Calu3 (cell line): Measurements from ENCODE around the gene CBY1. TPM values are rescaled to one million over a fixed set of nuclear protein-coding genes. Genes with fewer than 3 reads are reported as not detected.

Experiments used
- BruUV-seq: library from RNA; stranded (reverse); fragments of 400-500 nt; replicated peaks from 2 replicates; lab custom pipeline; 2021; lab: Mats Ljungman, UMichigan
- CTCF ChIA-PET: fragments of 300-600 bp; sonication (Branson Sonifier 250); formaldehyde crosslinking; loops from one replicate; lab custom pipeline; 2022; ENCODE audit warnings: antibody characterized with exemption; lab: Charles Lee
- DNase-seq: peaks from one replicate; pipeline ENCODE4 v3.0.0; 2022
- H3K27ac Mint-ChIP-seq: one replicate; pipeline ENCODE4 v1.8.0; 2022; ENCODE audit warnings: mixed read lengths; ENCODE audit not compliant: unreplicated experiment
- H3K27me3 Mint-ChIP-seq: one replicate; pipeline ENCODE4 v1.8.0; 2022; ENCODE audit warnings: mixed read lengths; ENCODE audit not compliant: unreplicated experiment
- H3K36me3 Mint-ChIP-seq: one replicate; pipeline ENCODE4 v1.8.0; 2022; ENCODE audit warnings: mild to moderate bottlenecking, moderate library complexity, mixed read lengths; ENCODE audit not compliant: insufficient read depth, unreplicated experiment
- H3K4me1 Mint-ChIP-seq: one replicate; pipeline ENCODE4 v1.8.0; 2022; ENCODE audit warnings: mild to moderate bottlenecking, low read depth, mixed read lengths; ENCODE audit not compliant: unreplicated experiment
- H3K4me3 Mint-ChIP-seq: one replicate; pipeline ENCODE4 v1.8.0; 2022; ENCODE audit warnings: mild to moderate bottlenecking, low read depth, moderate library complexity, mixed read lengths; ENCODE audit not compliant: unreplicated experiment
- H3K9me3 Mint-ChIP-seq: one replicate; pipeline ENCODE4 v1.8.0; 2022; ENCODE audit warnings: low read depth, mixed read lengths; ENCODE audit not compliant: unreplicated experiment
- intact Hi-C: fragments of 100-400 bp; cut with micrococcal nuclease; formaldehyde crosslinking; loops from one replicate; pipeline ENCODE4 v1.10.0; 2022; ENCODE audit not compliant: unreplicated experiment
- total RNA-seq: library from RNA; stranded (reverse); gene quantifications from 2 replicates; pipeline ENCODE4 v1.2.3, GENCODE V29; 2022
- TF ChIP-seq, protein P1 (sequence below): fragments of 200-600 bp; IDR thresholded peaks from one replicate; pipeline ENCODE4 v1.8.0; 2022; ENCODE audit warnings: antibody characterized with exemption; ENCODE audit not compliant: unreplicated experiment

The CBY1 gene
- total RNA-seq, 1 experiment from 2014 or later = 40.9 TPM

GRCh38 chr22:38712486-38713207 is 56.2 kb downstream of the CBY1 start:
- Mint-ChIP-seq H3K4me1 (peaks cover 69% of the 10 kb centered on the region), H3K9me3 (no peaks in the 10 kb centered on the region), H3K27ac (no peak overlapping the region), H3K27me3 (no peaks in the 10 kb centered on the region), H3K36me3 (peaks cover 39% of the 10 kb centered on the region), H3K4me3 (no peak overlapping the region)
- no TSS peak for BruUV-seq
- DNase-seq = no peak
- intact Hi-C loops = no loop called here
- TF ChIP-seq, protein P1, sequence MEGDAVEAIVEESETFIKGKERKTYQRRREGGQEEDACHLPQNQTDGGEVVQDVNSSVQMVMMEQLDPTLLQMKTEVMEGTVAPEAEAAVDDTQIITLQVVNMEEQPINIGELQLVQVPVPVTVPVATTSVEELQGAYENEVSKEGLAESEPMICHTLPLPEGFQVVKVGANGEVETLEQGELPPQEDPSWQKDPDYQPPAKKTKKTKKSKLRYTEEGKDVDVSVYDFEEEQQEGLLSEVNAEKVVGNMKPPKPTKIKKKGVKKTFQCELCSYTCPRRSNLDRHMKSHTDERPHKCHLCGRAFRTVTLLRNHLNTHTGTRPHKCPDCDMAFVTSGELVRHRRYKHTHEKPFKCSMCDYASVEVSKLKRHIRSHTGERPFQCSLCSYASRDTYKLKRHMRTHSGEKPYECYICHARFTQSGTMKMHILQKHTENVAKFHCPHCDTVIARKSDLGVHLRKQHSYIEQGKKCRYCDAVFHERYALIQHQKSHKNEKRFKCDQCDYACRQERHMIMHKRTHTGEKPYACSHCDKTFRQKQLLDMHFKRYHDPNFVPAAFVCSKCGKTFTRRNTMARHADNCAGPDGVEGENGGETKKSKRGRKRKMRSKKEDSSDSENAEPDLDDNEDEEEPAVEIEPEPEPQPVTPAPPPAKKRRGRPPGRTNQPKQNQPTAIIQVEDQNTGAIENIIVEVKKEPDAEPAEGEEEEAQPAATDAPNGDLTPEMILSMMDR = no peak
- CTCF ChIA-PET = no interaction called here

DNA sequence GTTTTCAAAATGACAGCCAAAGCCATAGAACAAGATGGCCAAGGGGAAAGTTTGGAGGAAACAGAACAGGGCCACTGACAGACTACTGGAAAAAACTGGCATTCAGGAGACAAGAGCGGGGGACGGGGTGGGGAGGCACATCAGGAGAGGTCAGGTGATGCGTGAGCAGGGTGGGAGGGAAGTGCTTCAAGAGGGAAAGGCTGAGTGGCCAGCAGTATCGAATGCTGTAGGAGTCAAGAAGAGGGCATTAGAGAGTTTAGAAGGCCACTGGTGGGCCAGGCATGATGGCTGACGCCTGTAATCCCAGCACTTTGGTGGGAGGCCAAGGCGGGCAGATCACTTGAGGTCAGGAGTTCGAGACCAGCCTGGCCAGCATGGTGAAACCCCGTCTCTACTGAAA is 57.5 kb downstream of the CBY1 start:
- peaks cover 68% of the 10 kb centered on the region for H3K4me1 Mint-ChIP-seq
- CTCF ChIA-PET = no interaction called here
- BruUV-seq = no TSS peak
- no peaks in the 10 kb centered on the region for H3K27me3 Mint-ChIP-seq
- H3K36me3 Mint-ChIP-seq = peaks cover 42% of the 10 kb centered on the region
- no peak for DNase-seq
- TF ChIP-seq, protein P1 = no peak
- H3K27ac Mint-ChIP-seq = peak overlapping the region; percentile 16
- no peaks in the 10 kb centered on the region for H3K9me3 Mint-ChIP-seq
- H3K4me3 Mint-ChIP-seq = no peak overlapping the region
- intact Hi-C loops = no loop called here

DNA sequence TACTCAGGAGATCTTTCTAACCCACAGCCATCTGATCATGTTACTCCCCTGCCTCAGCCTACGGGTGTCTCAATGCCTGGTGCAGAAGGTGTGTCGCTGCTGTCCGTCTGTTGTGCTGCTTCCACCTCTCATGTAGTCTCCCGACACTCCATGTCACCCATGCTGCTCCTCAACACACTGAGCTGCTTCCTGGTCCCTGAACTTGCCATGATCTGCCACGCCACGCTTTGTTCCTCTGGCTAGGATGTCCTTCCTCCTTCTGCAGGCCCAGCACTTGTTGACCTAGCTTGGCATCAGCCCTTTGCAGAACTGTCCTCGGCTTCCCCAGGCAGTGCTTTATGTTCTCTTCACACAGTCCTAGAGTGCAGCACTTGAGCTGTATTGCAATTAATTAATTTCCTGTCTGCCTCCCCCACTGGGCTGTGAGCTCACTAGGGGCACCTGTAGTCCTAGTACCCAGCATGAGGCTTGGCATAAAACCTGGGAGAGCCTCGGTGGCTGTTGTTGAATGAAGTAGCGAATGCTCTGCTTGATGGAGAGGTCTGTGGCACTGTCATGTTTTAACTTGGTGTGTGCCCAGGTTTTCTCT is 58.8 kb downstream of the CBY1 start:
- TF ChIP-seq, protein P1 = no peak

DNA sequence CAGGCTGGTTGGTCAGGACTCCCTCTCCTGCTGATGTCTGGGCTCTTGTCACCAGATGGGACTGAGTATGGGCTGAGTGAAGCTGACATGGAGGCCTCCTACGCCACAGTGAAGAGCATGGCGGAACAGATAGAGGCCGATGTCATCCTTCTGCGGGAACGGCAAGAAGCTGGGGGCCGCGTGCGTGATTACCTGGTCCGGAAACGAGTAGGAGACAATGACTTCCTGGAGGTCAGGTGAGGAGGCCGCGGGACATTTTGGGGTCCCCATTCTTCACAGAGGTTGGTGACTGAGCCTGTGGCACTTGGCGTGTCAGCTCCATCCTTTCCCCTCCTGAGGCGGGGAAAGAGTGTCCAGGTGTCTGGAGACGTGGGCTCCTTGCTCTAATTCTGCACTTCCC is 59.4 kb downstream of the CBY1 start:
- CTCF ChIA-PET = no interaction called here
- intact Hi-C loops = no loop called here
- Mint-ChIP-seq H3K36me3 (peaks cover 54% of the 10 kb centered on the region), H3K27ac (no peak overlapping the region), H3K27me3 (no peaks in the 10 kb centered on the region), H3K4me1 (peaks cover 52% of the 10 kb centered on the region), H3K9me3 (no peaks in the 10 kb centered on the region), H3K4me3 (no peak overlapping the region)
- no peak for DNase-seq
- no TSS peak for BruUV-seq
- TF ChIP-seq, protein P1 = no peak

More for the DNA sequence above, 58.8 kb downstream of the CBY1 start:
- peaks cover 55% of the 10 kb centered on the region for H3K36me3 Mint-ChIP-seq
- CTCF ChIA-PET = interaction anchor here (0.6 kb wide), 1 partner anchor 145 kb away, joined by 5 read pairs; the partner anchor contains the start of gene DMC1
- no peaks in the 10 kb centered on the region for H3K9me3 Mint-ChIP-seq
- H3K27ac Mint-ChIP-seq = no peak overlapping the region
- intact Hi-C loops = no loop called here
- no peaks in the 10 kb centered on the region for H3K27me3 Mint-ChIP-seq
- no TSS peak for BruUV-seq
- H3K4me1 Mint-ChIP-seq = peaks cover 57% of the 10 kb centered on the region
- no peak for DNase-seq
- H3K4me3 Mint-ChIP-seq = no peak overlapping the region
